ENCODE results near the gene TMEM254.
"Not testable (repeated sequence)": the region's sequence is repeated elsewhere in the genome, so short reads cannot be mapped to it uniquely, and the experiment has no call there.

Gene TMEM254

GRCh38 chr10:80133687-80134086 is 55.2 kb downstream of the TMEM254 start:
- DNase-seq, result not testable (repeated sequence)

GRCh38 chr10:80136134-80136571 is 57.7 kb downstream of the TMEM254 start:
- DNase-seq, result no peak

- no peak for DNase-seq
Measured at GRCh38 chr10:80137031-80137862, 58.8 kb downstream of the TMEM254 start.

GRCh38 chr10:80137920-80138319 is 59.5 kb downstream of the TMEM254 start:
- DNase-seq, result no peak

GRCh38 chr10:80139265-80139664 is 60.8 kb downstream of the TMEM254 start:
- no peak for DNase-seq

GRCh38 chr10:80140251-80140650 is 61.8 kb downstream of the TMEM254 start:
- DNase-seq, result no peak

- DNase-seq, result no peak
Measured at GRCh38 chr10:80141696-80142460, 63.4 kb downstream of the TMEM254 start.

Data from DMS53 (cell line).